Liver (tissue), 9 donors: Measurements from ENCODE around the gene GOLGA7B. TPM values are rescaled to one million over a fixed set of nuclear protein-coding genes. Genes with fewer than 3 reads are reported as not detected.

ENCODE experiments used
- DNase-seq: peaks from one replicate; pipeline ENCODE4 v3.0.0-alpha.2; 2017; ENCODE audit warnings: low spot score
- H3K27ac ChIP-seq, 2 donors: one replicate each; pipeline ENCODE4 v1.7.0; 2013; ENCODE audit warnings: inconsistent platforms in 2 of 2, low read length in 2 of 2, control low read depth in 1 of 2, low read depth in 1 of 2, mild to moderate bottlenecking in 1 of 2
- H3K27me3 ChIP-seq, 4 donors: one replicate each; pipeline versions ENCODE4 v1.6.1 to v1.7.0; 2013; ENCODE audit warnings: low read length in 3 of 4, inconsistent platforms in 1 of 4, mild to moderate bottlenecking in 1 of 4, moderate library complexity in 1 of 4; ENCODE audit not compliant: control insufficient read depth in 4 of 4, insufficient read depth in 4 of 4
- H3K36me3 ChIP-seq, 4 donors: one replicate each; pipeline versions ENCODE4 v1.6.1 to v1.7.0; 2013; ENCODE audit warnings: low read length in 3 of 4, mild to moderate bottlenecking in 3 of 4, low read depth in 1 of 4, moderate library complexity in 1 of 4; ENCODE audit not compliant: control insufficient read depth in 4 of 4, insufficient read depth in 3 of 4
- H3K4me1 ChIP-seq, 4 donors: one replicate each; pipeline versions ENCODE4 v1.6.1 to v1.7.0; 2013; ENCODE audit warnings: low read length in 3 of 4, mild to moderate bottlenecking in 3 of 4, moderate library complexity in 1 of 4; ENCODE audit not compliant: control insufficient read depth in 4 of 4, insufficient read depth in 4 of 4
- H3K4me3 ChIP-seq, 3 donors: one replicate each; pipeline versions ENCODE4 v1.6.1 to v1.7.0; 2013; ENCODE audit warnings: low read length in 3 of 3, control low read depth in 1 of 3, low read depth in 1 of 3, mild to moderate bottlenecking in 1 of 3
- H3K9ac ChIP-seq, 2 donors: one replicate each; pipeline ENCODE4 v1.7.0; 2013; ENCODE audit warnings: low read length in 2 of 2, mild to moderate bottlenecking in 2 of 2, moderate library complexity in 2 of 2, control low read depth in 1 of 2, low read depth in 1 of 2
- H3K9me3 ChIP-seq, 4 donors: one replicate each; pipeline versions ENCODE4 v1.6.1 to v1.7.0; 2013; ENCODE audit warnings: low read length in 3 of 4; ENCODE audit not compliant: control insufficient read depth in 4 of 4
- ATF3 ChIP-seq: IDR thresholded peaks from 2 replicates; pipeline ENCODE4 v1.6.1; 2016; ENCODE audit warnings: antibody characterized with exemption
- CTCF ChIP-seq: fragments of 150-350 bp; IDR thresholded peaks from 2 replicates; pipeline ENCODE4 v1.5.1; 2017; ENCODE audit warnings: improper control_type of control experiment, low read depth, low read length; ENCODE audit not compliant: missing input control
- FOXA2 ChIP-seq: IDR thresholded peaks from 2 replicates; pipeline ENCODE4 v1.6.1; 2016; ENCODE audit warnings: antibody characterized with exemption
- GABPA ChIP-seq, 2 donors: IDR thresholded peaks in 1 of 2; conservative IDR thresholded peaks in 1 of 2; 2 replicates each; pipeline ENCODE4 v1.6.1; 2016; ENCODE audit warnings: antibody characterized with exemption in 2 of 2, mild to moderate bottlenecking in 1 of 2, moderate library complexity in 1 of 2
- HNF4A ChIP-seq, 2 donors: conservative IDR thresholded peaks; 2 replicates each; pipeline ENCODE4 v1.6.1; 2016; ENCODE audit warnings: antibody characterized with exemption in 2 of 2, mild to moderate bottlenecking in 2 of 2
- HNF4G ChIP-seq: IDR thresholded peaks from 2 replicates; pipeline ENCODE4 v1.6.1; 2016; ENCODE audit warnings: antibody characterized with exemption
- JUND ChIP-seq, 2 donors: IDR thresholded peaks; 2 replicates each; pipeline ENCODE4 v1.6.1; 2016; ENCODE audit warnings: antibody characterized with exemption in 2 of 2
- MAX ChIP-seq: IDR thresholded peaks from 2 replicates; pipeline ENCODE4 v1.6.1; 2016; ENCODE audit warnings: antibody characterized with exemption
- RAD21 ChIP-seq, 2 donors: IDR thresholded peaks; 2 replicates each; pipeline ENCODE4 v1.6.1; 2016; ENCODE audit warnings: antibody characterized with exemption in 2 of 2, mild to moderate bottlenecking in 2 of 2
- REST ChIP-seq: IDR thresholded peaks from 2 replicates; pipeline ENCODE4 v1.6.1; 2016; ENCODE audit warnings: antibody characterized with exemption, mild to moderate bottlenecking
- TAF1 ChIP-seq: conservative IDR thresholded peaks from 2 replicates; pipeline ENCODE4 v1.6.1; 2016; ENCODE audit warnings: antibody characterized with exemption, mild to moderate bottlenecking
- YY1 ChIP-seq: IDR thresholded peaks from 2 replicates; pipeline ENCODE4 v1.6.1; 2016; ENCODE audit warnings: antibody characterized with exemption, mild to moderate bottlenecking
- ZBTB33 ChIP-seq: IDR thresholded peaks from 2 replicates; pipeline ENCODE4 v1.6.1; 2016; ENCODE audit warnings: antibody characterized with exemption
- WGBS: extraction: QIAGEN DNeasy Blood & Tissue Kit; methylation state at CpG from one replicate; pipeline ENCODE4 v1.1.7; 2013; 5-methylcytosine and 5-hydroxymethylcytosine counted together
- polyA plus RNA-seq, 2 donors: library from polyadenylated mRNA; stranded (reverse) in 1 of 2; unstranded in 1 of 2; fragments of 200-250 nt in 1 of 2; fragments of >200 nt in 1 of 2; fragmentation: Nextera tagmentation in 1 of 2; extraction: Ambion mirVana in 1 of 2; gene quantifications; one replicate each; pipeline versions ENCODE4 v1.2.1 to v1.2.3, GENCODE V29; 2013 to 2015
- total RNA-seq, 2 donors: library from RNA; depleted of rRNA; stranded (reverse); fragments of >200 nt; gene quantifications; one replicate each; pipeline ENCODE4 v1.2.3, GENCODE V29; 2014
- donor health status: healthy.
- donor health status: healthy.
- donor health status: healthy.
- donor health status: healthy.
- donor health status: healthy.

Gene GOLGA7B
- total and polyA plus RNA-seq, 4 donors = 0.05 to 0.63 (median 0.40) TPM

GRCh38 chr10:97915346-97916131, 65.9 kb downstream of the GOLGA7B start:
- Histone ChIP-seq H3K27me3 (no peaks in the 10 kb centered on the region), H3K9ac (no peak overlapping the region), H3K36me3 (no peaks in the 10 kb centered on the region), H3K9me3 (no peaks in the 10 kb centered on the region), H3K4me3 (no peak overlapping the region), H3K27ac (no peak overlapping the region), H3K4me1 (peaks cover 0 to 7% (median under 1%) of the 10 kb centered on the region in 4 donors)
- WGBS = 78% methylated on average over 21 of the region's 21 CpGs
- TF ChIP-seq GABPA (IDR thresholded peaks at IDR 0.05 in 1 of 2, conservative IDR thresholded peaks at IDR 0.05 in 1 of 2) (no peak), YY1 (no peak), HNF4A (conservative IDR thresholded peaks at IDR 0.05) (no peak)
- DNase-seq = no peak

- no peak overlapping the region for H3K9ac ChIP-seq
- no peak overlapping the region for H3K4me3 ChIP-seq
- DNase-seq = no peak
- 38% methylated on average over 4 of the region's 4 CpGs for WGBS
- no peak overlapping the region for H3K27ac ChIP-seq
- no peak for TF ChIP-seq JUND (IDR thresholded peaks at IDR 0.05)
- no peak for TF ChIP-seq CTCF
- TF ChIP-seq MAX = no peak
- no peak for TF ChIP-seq FOXA2
- no peak for TF ChIP-seq RAD21 (IDR thresholded peaks at IDR 0.05)
- no peak for TF ChIP-seq TAF1
- no peak for TF ChIP-seq HNF4G
- no peak for TF ChIP-seq ATF3
- TF ChIP-seq ZBTB33 = no peak
- TF ChIP-seq REST = no peak
- TF ChIP-seq GABPA (IDR thresholded peaks at IDR 0.05 in 1 of 2, conservative IDR thresholded peaks at IDR 0.05 in 1 of 2) = no peak
- H3K27me3 ChIP-seq = no peaks in the 10 kb centered on the region
- no peaks in the 10 kb centered on the region for H3K36me3 ChIP-seq
- no peaks in the 10 kb centered on the region for H3K9me3 ChIP-seq
- H3K4me1 ChIP-seq = peaks cover 0 to 7% (median under 1%) of the 10 kb centered on the region in 4 donors
Measured at GRCh38 chr10:97916586-97916985, 66.9 kb downstream of the GOLGA7B start.
